NCI-H1048 (cell line): ENCODE data around the gene STK32A.

ENCODE experiments used
- DNase-seq: peaks from one replicate; lab custom pipeline; 2025; lab: John Stamatoyannopoulos, UW

Gene STK32A

GRCh38 chr5:147426640-147427327, 192.0 kb downstream of the STK32A start:
- DNase-seq: no peak

DNA sequence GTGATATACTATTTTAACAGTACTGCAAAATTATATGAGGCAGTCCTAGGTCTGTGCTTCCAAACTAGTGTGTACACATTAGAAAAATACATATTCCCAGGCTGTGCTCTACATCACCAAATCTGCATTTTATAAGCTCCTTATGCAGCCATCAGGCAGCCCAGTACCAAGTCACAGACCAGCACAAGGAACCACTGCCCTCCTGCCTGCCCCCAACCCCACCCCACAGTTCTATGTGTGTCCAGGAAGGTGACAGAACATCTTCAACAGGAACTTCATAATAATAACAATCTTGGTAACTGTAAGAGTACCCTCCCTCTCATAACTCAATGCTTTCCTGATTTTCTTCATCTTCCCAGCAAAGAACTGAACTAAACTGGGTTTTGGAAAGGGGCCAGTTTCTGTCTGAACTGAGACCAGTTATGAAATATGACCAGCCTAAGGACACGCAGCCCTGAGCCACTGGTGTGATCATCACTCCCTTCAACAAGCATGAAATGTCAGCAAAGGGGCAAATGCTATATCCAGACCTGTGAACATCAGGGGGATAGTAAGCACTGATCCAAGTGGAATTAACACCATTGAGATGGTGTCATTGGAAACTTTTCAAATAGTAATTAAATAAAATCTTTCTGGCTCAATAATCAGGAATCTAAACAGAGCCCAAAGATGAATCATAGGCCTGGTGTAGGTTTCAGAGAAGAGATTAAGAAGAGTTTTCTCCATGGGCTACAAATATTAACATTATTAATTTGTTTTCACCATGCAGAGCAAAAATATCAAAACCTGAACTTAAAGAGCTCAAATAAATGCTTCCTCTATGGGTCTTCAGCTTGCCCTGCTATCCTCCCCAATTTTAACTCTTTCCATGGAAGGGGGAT, 192.9 kb downstream of the STK32A start:
- no peak for DNase-seq

GRCh38 chr5:147430628-147431027, 195.8 kb downstream of the STK32A start:
- DNase-seq: no peak

GRCh38 chr5:147431586-147431985, 196.8 kb downstream of the STK32A start:
- no peak for DNase-seq

- no peak for DNase-seq
Measured at GRCh38 chr5:147432323-147432722, 197.5 kb downstream of the STK32A start.

DNA sequence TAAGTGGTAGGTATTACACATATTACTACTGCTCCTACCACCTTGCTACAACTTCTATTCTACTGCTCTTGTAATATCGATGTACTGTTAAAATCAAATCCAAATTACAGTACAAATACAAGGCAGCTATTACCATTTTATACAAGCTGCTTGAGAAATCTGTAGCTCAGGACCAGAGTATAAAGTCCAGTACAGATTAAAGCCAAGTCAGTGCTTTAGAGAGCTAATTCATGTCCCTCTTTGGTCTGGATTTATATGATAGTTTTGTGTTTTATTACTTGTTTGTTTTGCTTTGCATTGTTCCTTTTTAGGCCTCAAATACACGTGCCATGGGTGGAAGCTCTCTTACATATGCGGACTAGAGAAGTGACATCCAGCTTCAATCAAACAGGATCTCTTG, 199.2 kb downstream of the STK32A start:
- no peak for DNase-seq

- no peak for DNase-seq
Measured at GRCh38 chr5:147436596-147436995, 201.8 kb downstream of the STK32A start.

GRCh38 chr5:147437161-147437596, 202.4 kb downstream of the STK32A start:
- DNase-seq: no peak
